Hepatocyte (in vitro differentiated cells): ENCODE data around the gene DBX1. TPM values are rescaled to one million over a fixed set of nuclear protein-coding genes. Genes with fewer than 3 reads are reported as not detected.
"Not testable (repeated sequence)": the region's sequence is repeated elsewhere in the genome, so short reads cannot be mapped to it uniquely, and the experiment has no call there.

Experiments
- DNase-seq: peaks from one replicate; pipeline ENCODE4 v3.0.0-alpha.2; 2016; ENCODE audit warnings: low spot score
- H2AFZ ChIP-seq: fragments of 200-600 bp; sonication (generic); 2 replicates; pipeline ENCODE4 v1.6.0; 2016; ENCODE audit warnings: antibody characterized with exemption, mild to moderate bottlenecking
- H3K27ac ChIP-seq: fragments of 200-600 bp; sonication (generic); 2 replicates; pipeline ENCODE4 v1.5.1; 2016; ENCODE audit warnings: mild to moderate bottlenecking
- H3K27me3 ChIP-seq: fragments of 200-600 bp; sonication (generic); 2 replicates; pipeline ENCODE4 v1.6.1; 2016
- H3K36me3 ChIP-seq: fragments of 200-600 bp; sonication (generic); replicated peaks from 2 replicates; pipeline ENCODE4 v1.5.1; 2016; ENCODE audit warnings: low read depth; ENCODE audit not compliant: insufficient read depth
- H3K4me1 ChIP-seq: fragments of 200-600 bp; sonication (generic); 2 replicates; pipeline ENCODE4 v1.5.1; 2016; ENCODE audit warnings: mild to moderate bottlenecking, moderate library complexity; ENCODE audit not compliant: insufficient read depth
- H3K4me2 ChIP-seq: fragments of 200-600 bp; sonication (generic); 2 replicates; pipeline ENCODE4 v1.6.0; 2016
- H3K4me3 ChIP-seq: fragments of 200-600 bp; sonication (generic); 2 replicates; pipeline ENCODE4 v1.5.1; 2016; ENCODE audit warnings: mild to moderate bottlenecking
- H3K79me2 ChIP-seq: fragments of 200-600 bp; sonication (generic); 2 replicates; pipeline ENCODE4 v1.6.0; 2017; ENCODE audit warnings: mild to moderate bottlenecking
- H3K9me2 ChIP-seq: fragments of 200-600 bp; sonication (generic); replicated peaks from 2 replicates; pipeline ENCODE4 v1.6.0; 2017; ENCODE audit warnings: mild to moderate bottlenecking; ENCODE audit not compliant: insufficient read depth
- H3K9me3 ChIP-seq: fragments of 200-600 bp; sonication (generic); 2 replicates; pipeline ENCODE4 v1.5.1; 2016; ENCODE audit warnings: low read depth, mild to moderate bottlenecking
- H4K20me1 ChIP-seq: fragments of 200-600 bp; sonication (generic); 2 replicates; pipeline ENCODE4 v1.6.0; 2016; ENCODE audit warnings: mild to moderate bottlenecking; ENCODE audit not compliant: insufficient read depth, poor library complexity, severe bottlenecking
- CTCF ChIP-seq: fragments of 200-600 bp; sonication (generic); IDR thresholded peaks from 2 replicates; pipeline ENCODE4 v1.5.1; 2016; ENCODE audit warnings: antibody characterized with exemption, mild to moderate bottlenecking; ENCODE audit not compliant: poor library complexity
- EZH2 ChIP-seq: fragments of 200-600 bp; sonication (generic); IDR thresholded peaks from 2 replicates; pipeline ENCODE4 v1.6.1; 2016; ENCODE audit warnings: antibody characterized with exemption, mild to moderate bottlenecking, borderline replicate concordance
- EZH2phosphoT487 ChIP-seq: fragments of 200-600 bp; sonication (generic); IDR thresholded peaks from one replicate; pipeline ENCODE4 v1.6.1; 2018; ENCODE audit warnings: antibody characterized with exemption, mild to moderate bottlenecking, low read depth, moderate library complexity; ENCODE audit not compliant: unreplicated experiment, severe bottlenecking
- WGBS: methylation state at CpG from one replicate; pipeline ENCODE4 v1.1.6; 2016; ENCODE audit warnings: low lambda C conversion rate; ENCODE audit errors: missing lambda C conversion rate; 5-methylcytosine and 5-hydroxymethylcytosine counted together
- polyA plus RNA-seq: library from polyadenylated mRNA; unstranded; fragments of >200 nt; fragmentation: Nextera tagmentation; extraction: Ambion mirVana; gene quantifications from 2 replicates; pipeline ENCODE4 v1.2.1, GENCODE V29; 2016
- total RNA-seq: library from RNA; depleted of rRNA; stranded (reverse); fragments of >200 nt; gene quantifications from 2 replicates; pipeline ENCODE4 v1.2.3, GENCODE V29; 2014

DBX1 gene
- total and polyA plus RNA-seq, 2 experiments from 2014 or later: not detected

GRCh38 chr11:20129665-20130064 is 30.6 kb downstream of the DBX1 start:
- H3K79me2 ChIP-seq: no peaks in the 10 kb centered on the region
- TF ChIP-seq EZH2: no peak
- no peak for TF ChIP-seq EZH2phosphoT487
- no peak for TF ChIP-seq CTCF
- no peaks in the 10 kb centered on the region for H3K27me3 ChIP-seq
- DNase-seq: peak; percentile 20
- no peaks in the 10 kb centered on the region for H3K36me3 ChIP-seq
- H3K27ac ChIP-seq: no peak overlapping the region
- no peak overlapping the region for H3K4me3 ChIP-seq
- H3K9me2 ChIP-seq: no peaks in the 10 kb centered on the region
- no peaks in the 10 kb centered on the region for H3K9me3 ChIP-seq
- H3K4me2 ChIP-seq: no peak overlapping the region
- H3K4me1 ChIP-seq: peaks cover 12% of the 10 kb centered on the region
- 65% methylated on average over 4 of the region's 4 CpGs for WGBS
- H4K20me1 ChIP-seq: no peaks in the 10 kb centered on the region
- H2AFZ ChIP-seq: no peak overlapping the region

DNA sequence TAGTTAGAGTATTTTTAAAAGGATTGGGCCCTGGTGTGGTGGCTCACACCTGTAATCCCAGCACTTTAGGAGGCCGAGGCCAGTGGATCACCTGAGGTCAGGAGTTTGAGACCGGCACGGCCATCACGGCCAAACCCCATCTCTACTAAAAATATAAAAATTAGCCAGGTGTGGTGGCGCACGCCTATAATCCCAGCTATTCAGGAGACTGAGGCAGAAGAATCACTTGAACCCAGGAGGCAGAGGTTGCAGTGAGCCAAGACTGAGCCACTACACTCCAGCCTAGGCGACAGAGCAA is 31.8 kb downstream of the DBX1 start:
- peaks cover 12% of the 10 kb centered on the region for H3K4me1 ChIP-seq
- not testable (repeated sequence) for H3K4me3 ChIP-seq, H3K36me3 ChIP-seq, H3K27ac ChIP-seq, DNase-seq, H2AFZ ChIP-seq, H4K20me1 ChIP-seq, H3K9me2 ChIP-seq, H3K9me3 ChIP-seq, H3K27me3 ChIP-seq, H3K79me2 ChIP-seq, H3K4me2 ChIP-seq
- 87% methylated on average over 7 of the region's 7 CpGs for WGBS

DNA sequence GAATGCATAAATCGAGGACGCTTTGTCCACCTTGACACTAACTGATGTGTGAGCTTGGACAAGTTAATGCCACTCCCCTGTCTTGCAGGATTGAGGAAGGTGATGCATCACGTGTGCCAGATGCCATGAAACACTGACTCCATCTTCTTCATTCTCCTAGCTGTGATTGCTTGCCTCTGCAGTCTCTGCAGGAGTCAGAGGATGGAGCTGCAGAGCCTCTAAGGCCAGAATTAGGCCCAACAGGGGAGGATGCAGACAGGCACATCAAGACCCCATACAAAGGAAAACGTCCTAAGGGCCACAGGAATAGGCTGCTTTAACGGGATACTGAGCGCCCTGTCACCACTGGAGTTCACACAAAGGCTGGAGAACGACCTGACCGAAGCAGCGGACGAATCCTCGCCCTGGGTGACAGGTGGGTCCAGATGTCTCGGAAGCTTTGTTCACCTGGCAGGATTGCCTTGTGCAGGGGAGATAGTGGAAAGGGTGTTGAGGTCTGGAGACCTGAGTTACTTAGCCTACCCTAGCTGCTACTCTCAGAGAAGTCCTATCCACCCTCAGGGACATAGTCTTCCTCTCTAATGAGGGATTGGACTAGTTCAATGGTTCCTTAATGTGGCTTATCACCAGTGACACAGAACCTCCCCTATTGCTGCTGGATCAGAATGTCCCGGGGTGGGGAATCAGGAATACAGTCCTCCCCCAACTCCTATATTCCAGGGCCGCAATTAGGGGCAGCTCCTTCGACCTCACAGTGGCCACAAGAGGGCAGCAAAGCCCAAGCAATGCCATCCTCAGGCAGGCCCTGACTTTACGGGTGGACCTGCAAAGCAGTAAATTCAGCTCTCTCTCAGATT is 32.4 kb downstream of the DBX1 start:
- TF ChIP-seq CTCF (peak; percentile 88), EZH2phosphoT487 (no peak), EZH2 (no peak)
- H3K4me1 ChIP-seq: peaks cover 12% of the 10 kb centered on the region
- no peaks in the 10 kb centered on the region for H3K9me3 ChIP-seq
- no peaks in the 10 kb centered on the region for H3K36me3 ChIP-seq
- no peak overlapping the region for H3K4me3 ChIP-seq
- no peaks in the 10 kb centered on the region for H3K9me2 ChIP-seq
- no peak overlapping the region for H3K27ac ChIP-seq
- H3K4me2 ChIP-seq: no peak overlapping the region
- H3K79me2 ChIP-seq: no peaks in the 10 kb centered on the region
- 64% methylated on average over 16 of the region's 16 CpGs for WGBS
- H2AFZ ChIP-seq: no peak overlapping the region
- no peaks in the 10 kb centered on the region for H3K27me3 ChIP-seq
- no peaks in the 10 kb centered on the region for H4K20me1 ChIP-seq
- DNase-seq: peak; percentile 88

GRCh38 chr11:20126724-20127123 is 33.6 kb downstream of the DBX1 start:
- no peak overlapping the region for H3K4me3 ChIP-seq
- no peak for DNase-seq
- peaks cover 8% of the 10 kb centered on the region for H3K4me1 ChIP-seq
- no peaks in the 10 kb centered on the region for H3K9me2 ChIP-seq
- H3K9me3 ChIP-seq: no peaks in the 10 kb centered on the region
- no peak overlapping the region for H2AFZ ChIP-seq
- H3K27me3 ChIP-seq: no peaks in the 10 kb centered on the region
- WGBS: 86% methylated on average over 8 of the region's 8 CpGs
- no peaks in the 10 kb centered on the region for H3K36me3 ChIP-seq
- no peaks in the 10 kb centered on the region for H3K79me2 ChIP-seq
- no peak overlapping the region for H3K4me2 ChIP-seq
- no peak overlapping the region for H3K27ac ChIP-seq
- H4K20me1 ChIP-seq: no peaks in the 10 kb centered on the region
- TF ChIP-seq CTCF (no peak), EZH2phosphoT487 (no peak), EZH2 (no peak)
